ENCODE results near the gene HM13. TPM values are rescaled to one million over a fixed set of nuclear protein-coding genes. Genes with fewer than 3 reads are reported as not detected.

The HM13 gene
- total RNA-seq, 2 donors from 2014 or later: 73.2 to 79.4 TPM

DNA sequence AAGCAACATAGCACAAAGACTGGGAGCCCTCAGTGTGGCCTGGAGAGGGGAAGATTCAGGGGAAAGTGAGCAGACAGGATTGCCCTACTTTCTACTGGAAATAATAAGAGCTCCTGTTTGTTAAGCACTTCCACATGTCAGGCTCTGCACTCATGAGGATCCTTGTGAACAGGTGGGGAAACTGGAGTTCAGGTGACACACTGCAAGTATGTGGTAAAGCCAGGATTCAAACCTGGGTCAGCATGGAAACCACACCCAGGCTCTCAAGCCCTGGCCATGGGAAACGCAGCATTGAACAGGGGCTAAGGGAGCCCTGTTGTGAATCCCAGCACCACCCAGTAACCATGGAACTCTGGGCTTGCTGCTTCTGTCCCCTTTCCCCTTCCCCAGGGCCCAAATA, 48.0 kb downstream of the HM13 start:
- H3K4me1 ChIP-seq: no peaks in the 10 kb centered on the region
- ATAC-seq (no peak), DNase-seq (no peak)
- WGBS, 2 donors: 69 to 100% methylated on average over 1 of the region's 1 CpG
- no peaks in the 10 kb centered on the region for H3K27me3 ChIP-seq
- H3K9me3 ChIP-seq: no peaks in the 10 kb centered on the region
- intact Hi-C loops (cut with DNase I): no loop called here
- no peak overlapping the region for H3K27ac ChIP-seq
- H3K4me3 ChIP-seq: no peak overlapping the region
- TF ChIP-seq, protein P1, sequence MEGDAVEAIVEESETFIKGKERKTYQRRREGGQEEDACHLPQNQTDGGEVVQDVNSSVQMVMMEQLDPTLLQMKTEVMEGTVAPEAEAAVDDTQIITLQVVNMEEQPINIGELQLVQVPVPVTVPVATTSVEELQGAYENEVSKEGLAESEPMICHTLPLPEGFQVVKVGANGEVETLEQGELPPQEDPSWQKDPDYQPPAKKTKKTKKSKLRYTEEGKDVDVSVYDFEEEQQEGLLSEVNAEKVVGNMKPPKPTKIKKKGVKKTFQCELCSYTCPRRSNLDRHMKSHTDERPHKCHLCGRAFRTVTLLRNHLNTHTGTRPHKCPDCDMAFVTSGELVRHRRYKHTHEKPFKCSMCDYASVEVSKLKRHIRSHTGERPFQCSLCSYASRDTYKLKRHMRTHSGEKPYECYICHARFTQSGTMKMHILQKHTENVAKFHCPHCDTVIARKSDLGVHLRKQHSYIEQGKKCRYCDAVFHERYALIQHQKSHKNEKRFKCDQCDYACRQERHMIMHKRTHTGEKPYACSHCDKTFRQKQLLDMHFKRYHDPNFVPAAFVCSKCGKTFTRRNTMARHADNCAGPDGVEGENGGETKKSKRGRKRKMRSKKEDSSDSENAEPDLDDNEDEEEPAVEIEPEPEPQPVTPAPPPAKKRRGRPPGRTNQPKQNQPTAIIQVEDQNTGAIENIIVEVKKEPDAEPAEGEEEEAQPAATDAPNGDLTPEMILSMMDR (IDR thresholded peaks at IDR 0.05): no peak
- no peak for TF ChIP-seq POLR2A (IDR thresholded peaks at IDR 0.05)
- peaks cover 0 to 21% of the 10 kb centered on the region in 2 donors for H3K36me3 ChIP-seq (replicated peaks in 1 of 2; ENCODE audit: insufficient read depth in 1 of 2, low read depth in 2 of 2)

DNA sequence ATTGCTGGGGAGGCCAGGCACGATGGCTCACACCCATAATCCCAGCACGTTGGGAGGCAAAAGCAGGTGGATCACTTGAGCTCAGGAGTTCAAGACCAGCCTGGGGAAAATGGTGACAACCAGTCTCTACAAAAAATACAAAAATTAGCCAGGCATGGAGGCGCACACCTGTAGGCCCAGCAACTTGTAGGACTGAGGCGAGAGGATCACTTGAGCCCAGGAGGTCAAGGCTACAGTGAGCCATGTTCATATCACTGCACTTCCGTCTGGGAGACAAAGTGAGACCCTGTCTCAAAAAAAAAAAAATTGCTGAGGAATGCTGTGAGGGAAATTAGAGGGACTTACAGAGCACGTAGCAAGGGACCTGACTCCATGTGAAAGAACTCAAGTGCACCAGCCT, 50.0 kb downstream of the HM13 start:
- 79 to 86% methylated on average over 6 of the region's 6 CpGs for WGBS, 2 donors
- H3K27ac ChIP-seq: no peak overlapping the region

DNA sequence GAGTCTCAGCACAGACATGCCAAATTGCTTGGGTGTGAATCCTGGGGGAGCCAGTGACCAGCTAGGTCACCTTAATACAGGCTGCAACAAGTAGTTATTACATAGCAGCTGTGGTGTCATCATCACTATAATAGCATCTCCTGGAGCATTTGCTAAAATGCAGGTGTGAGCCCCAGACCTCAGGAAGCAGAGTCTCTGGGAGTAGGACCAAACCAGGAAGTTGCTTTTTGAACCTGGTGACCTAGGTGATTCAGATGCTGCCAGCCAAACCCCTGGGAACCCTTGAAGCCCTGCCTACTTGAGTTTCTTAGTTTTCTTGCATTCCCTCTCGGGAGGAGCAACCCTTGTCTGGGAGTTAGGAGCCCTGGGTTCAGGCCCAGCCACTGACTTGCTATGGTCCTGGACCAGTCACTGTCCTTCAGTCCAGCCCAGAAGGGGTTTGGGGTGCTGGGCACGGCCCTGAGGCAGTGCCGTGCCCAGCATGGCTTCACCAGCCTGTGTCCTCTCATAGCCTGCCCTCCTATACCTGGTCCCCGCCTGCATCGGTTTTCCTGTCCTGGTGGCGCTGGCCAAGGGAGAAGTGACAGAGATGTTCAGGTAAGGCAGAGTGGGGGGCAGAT, 51.6 kb downstream of the HM13 start:
- H3K4me1 ChIP-seq: peaks cover 7% of the 10 kb centered on the region
- H3K27me3 ChIP-seq: no peaks in the 10 kb centered on the region
- ATAC-seq (no peak), DNase-seq (no peak)
- H3K27ac ChIP-seq: peak overlapping the region in 2 of 4 donors; percentile 16 to 36
- H3K4me3 ChIP-seq: no peak overlapping the region
- WGBS, 2 donors: 92 to 100% methylated on average over 1 to 4 of the region's 6 CpGs
- TF ChIP-seq, protein P1 (IDR thresholded peaks at IDR 0.05): no peak
- no peak for TF ChIP-seq POLR2A (IDR thresholded peaks at IDR 0.05)
- peaks cover 0 to 22% of the 10 kb centered on the region in 2 donors for H3K36me3 ChIP-seq (replicated peaks in 1 of 2; ENCODE audit: insufficient read depth in 1 of 2, low read depth in 2 of 2)
- intact Hi-C loops (cut with DNase I): loop anchor here (5.0 kb wide), 1 partner anchor 46 kb away; no protein-coding TSS in a partner anchor
- no peaks in the 10 kb centered on the region for H3K9me3 ChIP-seq

More for the DNA sequence above, 50.0 kb downstream of the HM13 start:
- no peak for DNase-seq
- H3K4me1 ChIP-seq: no peaks in the 10 kb centered on the region
- H3K27me3 ChIP-seq: no peaks in the 10 kb centered on the region
- no peak for ATAC-seq
- H3K9me3 ChIP-seq: no peaks in the 10 kb centered on the region
- intact Hi-C loops (cut with DNase I): no loop called here
- TF ChIP-seq, protein P1 (IDR thresholded peaks at IDR 0.05): no peak
- TF ChIP-seq POLR2A (IDR thresholded peaks at IDR 0.05): no peak
- H3K4me3 ChIP-seq: no peak overlapping the region
- H3K36me3 ChIP-seq (replicated peaks in 1 of 2; ENCODE audit: insufficient read depth in 1 of 2, low read depth in 2 of 2): peaks cover 0 to 25% of the 10 kb centered on the region in 2 donors

DNA sequence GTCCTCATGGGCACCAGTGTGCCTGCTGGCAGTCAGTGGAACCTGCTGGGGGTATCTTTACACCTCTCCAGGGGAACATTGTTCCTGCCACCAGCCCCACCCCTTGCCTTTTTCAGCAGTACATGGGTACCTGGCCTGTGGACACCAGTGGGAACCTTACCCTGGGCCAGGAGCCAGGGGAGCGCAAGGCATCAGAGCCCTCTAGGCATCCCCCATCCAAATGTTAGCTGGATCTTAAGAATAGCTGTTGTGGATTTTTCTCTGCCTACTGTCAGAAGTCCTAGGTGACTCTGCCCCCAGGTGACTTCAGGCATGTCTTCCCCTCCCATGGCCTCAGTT, 52.0 kb downstream of the HM13 start:
- peak overlapping the region in 2 of 4 donors; percentile 16 to 40 for H3K27ac ChIP-seq
- ATAC-seq: no peak
- no peaks in the 10 kb centered on the region for H3K9me3 ChIP-seq
- no peak overlapping the region for H3K4me3 ChIP-seq
- DNase-seq: no peak
- H3K36me3 ChIP-seq (replicated peaks in 1 of 2; ENCODE audit: insufficient read depth in 1 of 2, low read depth in 2 of 2): peaks cover 0 to 20% of the 10 kb centered on the region in 2 donors
- no peaks in the 10 kb centered on the region for H3K27me3 ChIP-seq
- peaks cover 7% of the 10 kb centered on the region for H3K4me1 ChIP-seq
- TF ChIP-seq, protein P1 (IDR thresholded peaks at IDR 0.05): no peak
- 100% methylated on average over 1 of the region's 1 CpG for WGBS, 2 donors
- intact Hi-C loops (cut with DNase I): loop anchor here (5.0 kb wide), 1 partner anchor 46 kb away; no protein-coding TSS in a partner anchor
